Hematopoietic multipotent progenitor cell (in vitro differentiated cells): ENCODE measurements around the gene MEIS1. TPM values are rescaled to one million over a fixed set of nuclear protein-coding genes. Genes with fewer than 3 reads are reported as not detected.

Source experiments
- DNase-seq, 3 donors: peaks; one replicate each; pipeline ENCODE4 v3.0.0-alpha.2; 2011 to 2015; ENCODE audit warnings: low read depth in 2 of 3, low spot score in 2 of 3
- total RNA-seq: library from RNA; depleted of rRNA; stranded (reverse); fragments of >200 nt; gene quantifications from one replicate; pipeline ENCODE4 v1.2.3, GENCODE V29; 2012

MEIS1 gene
- total RNA-seq, 1 donor = 96.9 TPM

- no peak for DNase-seq
Observed at GRCh38 chr2:66604326-66604725, 169.4 kb downstream of the MEIS1 start.

- DNase-seq = no peak
Observed at GRCh38 chr2:66604976-66605375, 170.1 kb downstream of the MEIS1 start.

GRCh38 chr2:66607152-66607551, 172.2 kb downstream of the MEIS1 start:
- DNase-seq = no peak
